ENCODE results near the gene KIF2C.

DNA sequence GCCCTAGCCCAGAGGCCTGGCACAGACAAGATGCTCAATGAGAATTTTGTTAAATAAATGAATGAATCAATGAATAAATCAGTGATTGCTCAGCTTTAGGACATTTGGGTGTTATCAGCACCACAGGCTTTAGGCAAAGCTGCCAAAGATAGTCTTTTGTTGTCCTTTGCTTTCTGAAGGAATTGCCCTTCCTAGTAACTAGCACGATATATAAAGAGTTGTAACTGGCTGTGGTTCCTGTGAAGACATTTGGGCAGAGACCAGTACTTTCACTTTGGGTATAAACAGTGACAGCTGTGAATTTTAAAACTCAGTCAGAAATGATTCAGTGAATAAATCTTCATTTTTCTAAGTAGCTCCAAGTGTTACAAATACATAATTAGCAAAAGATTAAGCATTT is 22.0 kb upstream of the KIF2C start:
- TF ChIP-seq, protein P1, sequence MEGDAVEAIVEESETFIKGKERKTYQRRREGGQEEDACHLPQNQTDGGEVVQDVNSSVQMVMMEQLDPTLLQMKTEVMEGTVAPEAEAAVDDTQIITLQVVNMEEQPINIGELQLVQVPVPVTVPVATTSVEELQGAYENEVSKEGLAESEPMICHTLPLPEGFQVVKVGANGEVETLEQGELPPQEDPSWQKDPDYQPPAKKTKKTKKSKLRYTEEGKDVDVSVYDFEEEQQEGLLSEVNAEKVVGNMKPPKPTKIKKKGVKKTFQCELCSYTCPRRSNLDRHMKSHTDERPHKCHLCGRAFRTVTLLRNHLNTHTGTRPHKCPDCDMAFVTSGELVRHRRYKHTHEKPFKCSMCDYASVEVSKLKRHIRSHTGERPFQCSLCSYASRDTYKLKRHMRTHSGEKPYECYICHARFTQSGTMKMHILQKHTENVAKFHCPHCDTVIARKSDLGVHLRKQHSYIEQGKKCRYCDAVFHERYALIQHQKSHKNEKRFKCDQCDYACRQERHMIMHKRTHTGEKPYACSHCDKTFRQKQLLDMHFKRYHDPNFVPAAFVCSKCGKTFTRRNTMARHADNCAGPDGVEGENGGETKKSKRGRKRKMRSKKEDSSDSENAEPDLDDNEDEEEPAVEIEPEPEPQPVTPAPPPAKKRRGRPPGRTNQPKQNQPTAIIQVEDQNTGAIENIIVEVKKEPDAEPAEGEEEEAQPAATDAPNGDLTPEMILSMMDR (conservative IDR thresholded peaks at IDR 0.05), result no peak
- no peak for TF ChIP-seq ZFX (IDR thresholded peaks at IDR 0.05)

Data from C4-2B (cell line).